Measurements from ENCODE around the gene SORBS2.
"Not testable (repeated sequence)": the region's sequence is repeated elsewhere in the genome, so short reads cannot be mapped to it uniquely, and the experiment has no call there.

The SORBS2 gene

GRCh38 chr4:185576962-185577950, 234.7 kb downstream of the SORBS2 start:
- H3K4me1 Mint-ChIP-seq (ENCODE audit: low read depth), result no peaks in the 10 kb centered on the region
- no peak overlapping the region for H3K4me3 Mint-ChIP-seq
- no peak overlapping the region for H3K27ac Mint-ChIP-seq
- no peaks in the 10 kb centered on the region for H3K9me3 Mint-ChIP-seq
- intact Hi-C loops (cut with micrococcal nuclease), result no loop called here
- peaks cover 13% of the 10 kb centered on the region for H3K27me3 Mint-ChIP-seq
- no peaks in the 10 kb centered on the region for H3K36me3 Mint-ChIP-seq (ENCODE audit: low read depth)

- peaks cover 13% of the 10 kb centered on the region for H3K27me3 Mint-ChIP-seq
- H3K27ac Mint-ChIP-seq, result no peak overlapping the region
- H3K4me1 Mint-ChIP-seq (ENCODE audit: low read depth), result no peaks in the 10 kb centered on the region
- no peaks in the 10 kb centered on the region for H3K9me3 Mint-ChIP-seq
- H3K4me3 Mint-ChIP-seq, result no peak overlapping the region
- no peaks in the 10 kb centered on the region for H3K36me3 Mint-ChIP-seq (ENCODE audit: low read depth)
- intact Hi-C loops (cut with micrococcal nuclease), result no loop called here
Measured at GRCh38 chr4:185576314-185576961, 235.6 kb downstream of the SORBS2 start.

- H3K27ac Mint-ChIP-seq, result no peak overlapping the region
- no peak overlapping the region for H3K4me3 Mint-ChIP-seq
- intact Hi-C loops (cut with micrococcal nuclease), result no loop called here
- H3K36me3 Mint-ChIP-seq (ENCODE audit: low read depth), result no peaks in the 10 kb centered on the region
- H3K27me3 Mint-ChIP-seq, result peaks cover 15% of the 10 kb centered on the region
- H3K4me1 Mint-ChIP-seq (ENCODE audit: low read depth), result no peaks in the 10 kb centered on the region
- no peaks in the 10 kb centered on the region for H3K9me3 Mint-ChIP-seq
Measured at GRCh38 chr4:185573651-185574199, 238.3 kb downstream of the SORBS2 start.

GRCh38 chr4:185570727-185571126, 241.3 kb downstream of the SORBS2 start:
- no peak overlapping the region for H3K27ac Mint-ChIP-seq
- H3K9me3 Mint-ChIP-seq, result no peaks in the 10 kb centered on the region

GRCh38 chr4:185567381-185568376, 244.3 kb downstream of the SORBS2 start:
- peaks cover 5% of the 10 kb centered on the region for H3K27me3 Mint-ChIP-seq
- no peak overlapping the region for H3K4me3 Mint-ChIP-seq
- no peaks in the 10 kb centered on the region for H3K36me3 Mint-ChIP-seq (ENCODE audit: low read depth)
- H3K4me1 Mint-ChIP-seq (ENCODE audit: low read depth), result no peaks in the 10 kb centered on the region
- intact Hi-C loops (cut with micrococcal nuclease), result no loop called here
- H3K27ac Mint-ChIP-seq, result no peak overlapping the region
- H3K9me3 Mint-ChIP-seq, result no peaks in the 10 kb centered on the region

More at GRCh38 chr4:185570727-185571126, 241.3 kb downstream of the SORBS2 start:
- no peak overlapping the region for H3K4me3 Mint-ChIP-seq
- no peaks in the 10 kb centered on the region for H3K36me3 Mint-ChIP-seq (ENCODE audit: low read depth)
- peaks cover 11% of the 10 kb centered on the region for H3K27me3 Mint-ChIP-seq
- no peaks in the 10 kb centered on the region for H3K4me1 Mint-ChIP-seq (ENCODE audit: low read depth)
- intact Hi-C loops (cut with micrococcal nuclease), result no loop called here

- Mint-ChIP-seq H3K36me3 (ENCODE audit: low read depth) (no peaks in the 10 kb centered on the region), H3K27me3 (peaks cover 5% of the 10 kb centered on the region)
- intact Hi-C loops (cut with micrococcal nuclease), result no loop called here
Measured at GRCh38 chr4:185566972-185567371, 245.0 kb downstream of the SORBS2 start.

GRCh38 chr4:185566425-185566824, 245.6 kb downstream of the SORBS2 start:
- intact Hi-C loops (cut with micrococcal nuclease), result no loop called here
- Mint-ChIP-seq H3K27me3 (peaks cover 1% of the 10 kb centered on the region), H3K4me3 (no peak overlapping the region), H3K27ac (no peak overlapping the region), H3K4me1 (ENCODE audit: low read depth) (no peaks in the 10 kb centered on the region), H3K36me3 (ENCODE audit: low read depth) (no peaks in the 10 kb centered on the region), H3K9me3 (no peaks in the 10 kb centered on the region)

More at GRCh38 chr4:185566972-185567371, 245.0 kb downstream of the SORBS2 start:
- H3K9me3 Mint-ChIP-seq, result no peaks in the 10 kb centered on the region
- no peak overlapping the region for H3K27ac Mint-ChIP-seq
- H3K4me3 Mint-ChIP-seq, result no peak overlapping the region
- H3K4me1 Mint-ChIP-seq (ENCODE audit: low read depth), result no peaks in the 10 kb centered on the region

GRCh38 chr4:185565696-185566095, 246.3 kb downstream of the SORBS2 start:
- H3K4me1 Mint-ChIP-seq (ENCODE audit: low read depth), result no peaks in the 10 kb centered on the region
- intact Hi-C loops (cut with micrococcal nuclease), result no loop called here
- H3K27me3 Mint-ChIP-seq, result peaks cover 1% of the 10 kb centered on the region
- H3K27ac Mint-ChIP-seq, result no peak overlapping the region
- no peaks in the 10 kb centered on the region for H3K36me3 Mint-ChIP-seq (ENCODE audit: low read depth)
- no peaks in the 10 kb centered on the region for H3K9me3 Mint-ChIP-seq
- no peak overlapping the region for H3K4me3 Mint-ChIP-seq

- H3K36me3 Mint-ChIP-seq (ENCODE audit: low read depth), result no peaks in the 10 kb centered on the region
- H3K4me3 Mint-ChIP-seq, result no peak overlapping the region
- no peak overlapping the region for H3K27ac Mint-ChIP-seq
- intact Hi-C loops (cut with micrococcal nuclease), result no loop called here
- H3K4me1 Mint-ChIP-seq (ENCODE audit: low read depth), result no peaks in the 10 kb centered on the region
- H3K9me3 Mint-ChIP-seq, result no peaks in the 10 kb centered on the region
- no peaks in the 10 kb centered on the region for H3K27me3 Mint-ChIP-seq
Measured at GRCh38 chr4:185564349-185564748, 247.6 kb downstream of the SORBS2 start.

- no peaks in the 10 kb centered on the region for H3K9me3 Mint-ChIP-seq
- H3K27ac Mint-ChIP-seq, result no peak overlapping the region
- H3K27me3 Mint-ChIP-seq, result peaks cover 5% of the 10 kb centered on the region
- no peaks in the 10 kb centered on the region for H3K36me3 Mint-ChIP-seq (ENCODE audit: low read depth)
- intact Hi-C loops (cut with micrococcal nuclease), result no loop called here
- no peak overlapping the region for H3K4me3 Mint-ChIP-seq
- no peaks in the 10 kb centered on the region for H3K4me1 Mint-ChIP-seq (ENCODE audit: low read depth)
Measured at GRCh38 chr4:185562531-185562930, 249.5 kb downstream of the SORBS2 start.

- Mint-ChIP-seq H3K27ac (no peak overlapping the region), H3K9me3 (no peaks in the 10 kb centered on the region), H3K4me1 (ENCODE audit: low read depth) (no peaks in the 10 kb centered on the region), H3K27me3 (peaks cover 11% of the 10 kb centered on the region), H3K36me3 (ENCODE audit: low read depth) (no peaks in the 10 kb centered on the region), H3K4me3 (no peak overlapping the region)
- intact Hi-C loops (cut with micrococcal nuclease), result no loop called here
Measured at GRCh38 chr4:185560316-185560715, 251.7 kb downstream of the SORBS2 start.

- no peak overlapping the region for H3K27ac Mint-ChIP-seq
- intact Hi-C loops (cut with micrococcal nuclease), result no loop called here
- peaks cover 11% of the 10 kb centered on the region for H3K27me3 Mint-ChIP-seq
- no peaks in the 10 kb centered on the region for H3K36me3 Mint-ChIP-seq (ENCODE audit: low read depth)
- H3K4me3 Mint-ChIP-seq, result no peak overlapping the region
- H3K9me3 Mint-ChIP-seq, result no peaks in the 10 kb centered on the region
- H3K4me1 Mint-ChIP-seq (ENCODE audit: low read depth), result no peaks in the 10 kb centered on the region
Measured at GRCh38 chr4:185559915-185560281, 252.1 kb downstream of the SORBS2 start.

- H3K36me3 Mint-ChIP-seq (ENCODE audit: low read depth); H3K4me1 Mint-ChIP-seq (ENCODE audit: low read depth); H3K4me3 Mint-ChIP-seq; H3K27ac Mint-ChIP-seq; H3K9me3 Mint-ChIP-seq; intact Hi-C loops (cut with micrococcal nuclease): not testable (repeated sequence)
- peaks cover 11% of the 10 kb centered on the region for H3K27me3 Mint-ChIP-seq
Measured at GRCh38 chr4:185559251-185559914, 252.6 kb downstream of the SORBS2 start.

Data from dendritic cell treated with granulocyte-macrophage colony-stimulating factor and Interleukin-4, amounts not matched to agents 40 ng/mL and 50 ng/mL, for 4 days (primary cell).